HEK293 (cell line): ENCODE results near the gene C1QTNF4.

Experiments used
- BCL11A ChIP-seq: fragments of 450-650 bp; formaldehyde crosslinking; IDR thresholded peaks from 2 replicates; pipeline ENCODE4 v1.5.1; 2016; ENCODE audit warnings: low read depth, missing biosample characterization, missing genetic modification characterization
- GLI4 ChIP-seq: fragments of 450-650 bp; formaldehyde crosslinking; IDR thresholded peaks from 2 replicates; pipeline ENCODE4 v1.5.1; 2016; ENCODE audit warnings: missing biosample characterization, missing genetic modification characterization
- GLIS1 ChIP-seq: fragments of 450-650 bp; formaldehyde crosslinking; IDR thresholded peaks from 2 replicates; pipeline ENCODE4 v1.5.1; 2016; ENCODE audit warnings: missing biosample characterization, missing genetic modification characterization
- HOXD13 ChIP-seq: sonication (generic); formaldehyde crosslinking; IDR thresholded peaks from 2 replicates; pipeline ENCODE4 v1.8.0; 2022; ENCODE audit warnings: missing genetic modification reagents, borderline replicate concordance
- OVOL3 ChIP-seq: fragments of 450-650 bp; formaldehyde crosslinking; IDR thresholded peaks from 2 replicates; pipeline ENCODE4 v1.5.1; 2016; ENCODE audit warnings: missing biosample characterization, missing genetic modification characterization
- SCRT2 ChIP-seq: fragments of 450-650 bp; formaldehyde crosslinking; IDR thresholded peaks from 2 replicates; pipeline ENCODE4 v1.5.1; 2016; ENCODE audit warnings: missing biosample characterization, missing genetic modification characterization
- SETDB1 ChIP-seq: IDR thresholded peaks from one replicate; pipeline ENCODE4 v1.6.1; 2017; ENCODE audit warnings: mild to moderate bottlenecking, low read length, moderate library complexity, mixed read lengths; ENCODE audit not compliant: insufficient read length
- SP2 ChIP-seq: fragments of 450-650 bp; formaldehyde crosslinking; IDR thresholded peaks from 2 replicates; pipeline ENCODE4 v1.5.1; 2016; ENCODE audit warnings: missing biosample characterization, missing genetic modification characterization
- ZNF114 ChIP-seq: fragments of 450-650 bp; formaldehyde crosslinking; IDR thresholded peaks from 2 replicates; pipeline ENCODE4 v1.5.0; 2017; ENCODE audit warnings: missing biosample characterization, missing genetic modification characterization
- ZNF121 ChIP-seq: fragments of 450-650 bp; formaldehyde crosslinking; IDR thresholded peaks from 2 replicates; pipeline ENCODE4 v1.5.1; 2016; ENCODE audit warnings: missing biosample characterization, missing genetic modification characterization
- ZNF174 ChIP-seq: fragments of 450-650 bp; formaldehyde crosslinking; IDR thresholded peaks from 2 replicates; pipeline ENCODE4 v1.5.0; 2017; ENCODE audit warnings: missing biosample characterization, mild to moderate bottlenecking, missing genetic modification characterization
- ZNF274 ChIP-seq, 2 experiments: fragments of 200-500 bp in 1 of 2; fragments of 450-650 bp in 1 of 2; sonication (Bioruptor generic) in 1 of 2; formaldehyde crosslinking in 1 of 2; IDR thresholded peaks; 2 replicates each; pipeline versions ENCODE4 v1.5.1 to v1.6.1; 2014 to 2016; ENCODE audit warnings: borderline replicate concordance in 1 of 2, inconsistent platforms in 1 of 2, low read length in 1 of 2, missing biosample characterization in 1 of 2, missing genetic modification characterization in 1 of 2
- ZNF561 ChIP-seq: fragments of 450-650 bp; IDR thresholded peaks from 2 replicates; pipeline ENCODE4 v1.5.1; 2018; ENCODE audit warnings: missing biosample characterization, missing genetic modification characterization, borderline replicate concordance
- ZNF585B ChIP-seq: fragments of 450-650 bp; formaldehyde crosslinking; IDR thresholded peaks from 2 replicates; pipeline ENCODE4 v1.5.1; 2016; ENCODE audit warnings: missing biosample characterization, missing genetic modification characterization
- ZNF596 ChIP-seq: fragments of 450-650 bp; IDR thresholded peaks from 2 replicates; pipeline ENCODE4 v1.5.0; 2018; ENCODE audit warnings: missing biosample characterization, mild to moderate bottlenecking, missing genetic modification characterization, moderate library complexity
- ZNF776 ChIP-seq: fragments of 450-650 bp; formaldehyde crosslinking; IDR thresholded peaks from 2 replicates; pipeline ENCODE4 v1.5.0; 2017; ENCODE audit warnings: missing biosample characterization, missing genetic modification characterization, borderline replicate concordance
- ZNF777 ChIP-seq: fragments of 450-650 bp; formaldehyde crosslinking; IDR thresholded peaks from 2 replicates; pipeline ENCODE4 v1.5.1; 2017; ENCODE audit warnings: missing biosample characterization, missing genetic modification characterization, borderline replicate concordance
- ZNF785 ChIP-seq: fragments of 450-650 bp; formaldehyde crosslinking; IDR thresholded peaks from 2 replicates; pipeline ENCODE4 v1.5.1; 2016; ENCODE audit warnings: missing biosample characterization, missing genetic modification characterization
- ZNF837 ChIP-seq: fragments of 450-650 bp; formaldehyde crosslinking; IDR thresholded peaks from 2 replicates; pipeline ENCODE4 v1.5.1; 2016; ENCODE audit warnings: missing biosample characterization, missing genetic modification characterization
- ZNF843 ChIP-seq: fragments of 450-650 bp; formaldehyde crosslinking; IDR thresholded peaks from 2 replicates; pipeline ENCODE4 v1.5.1; 2016; ENCODE audit warnings: missing biosample characterization, missing genetic modification characterization
- TF ChIP-seq, protein P1 (sequence below): fragments of 450-650 bp; formaldehyde crosslinking; IDR thresholded peaks from 2 replicates; pipeline ENCODE4 v1.5.1; 2016; ENCODE audit warnings: missing biosample characterization, missing genetic modification characterization
- TF ChIP-seq, protein P2 (sequence below): fragments of 450-650 bp; formaldehyde crosslinking; IDR thresholded peaks from 2 replicates; pipeline ENCODE4 v1.5.1; 2016; ENCODE audit warnings: missing biosample characterization, missing genetic modification characterization
- TF ChIP-seq, protein P3 (sequence below): fragments of 450-650 bp; formaldehyde crosslinking; IDR thresholded peaks from 2 replicates; pipeline ENCODE4 v1.5.1; 2017; ENCODE audit warnings: missing biosample characterization, missing genetic modification characterization
- TF ChIP-seq, protein P4 (sequence below): fragments of 450-650 bp; formaldehyde crosslinking; IDR thresholded peaks from 2 replicates; pipeline ENCODE4 v1.5.1; 2017; ENCODE audit warnings: missing biosample characterization, missing genetic modification characterization
- TF ChIP-seq, protein P5 (sequence below): fragments of 450-650 bp; formaldehyde crosslinking; IDR thresholded peaks from 2 replicates; pipeline ENCODE4 v1.5.1; 2016; ENCODE audit warnings: missing biosample characterization, missing genetic modification characterization, low read depth
- TF ChIP-seq, protein P6 (sequence below): fragments of 450-650 bp; formaldehyde crosslinking; IDR thresholded peaks from 2 replicates; pipeline ENCODE4 v1.5.1; 2017; ENCODE audit warnings: missing biosample characterization, missing genetic modification characterization
- TF ChIP-seq, protein P7 (sequence below): fragments of 450-650 bp; formaldehyde crosslinking; IDR thresholded peaks from 2 replicates; pipeline ENCODE4 v1.5.1; 2016; ENCODE audit warnings: missing biosample characterization, missing genetic modification characterization

C1QTNF4 gene

DNA sequence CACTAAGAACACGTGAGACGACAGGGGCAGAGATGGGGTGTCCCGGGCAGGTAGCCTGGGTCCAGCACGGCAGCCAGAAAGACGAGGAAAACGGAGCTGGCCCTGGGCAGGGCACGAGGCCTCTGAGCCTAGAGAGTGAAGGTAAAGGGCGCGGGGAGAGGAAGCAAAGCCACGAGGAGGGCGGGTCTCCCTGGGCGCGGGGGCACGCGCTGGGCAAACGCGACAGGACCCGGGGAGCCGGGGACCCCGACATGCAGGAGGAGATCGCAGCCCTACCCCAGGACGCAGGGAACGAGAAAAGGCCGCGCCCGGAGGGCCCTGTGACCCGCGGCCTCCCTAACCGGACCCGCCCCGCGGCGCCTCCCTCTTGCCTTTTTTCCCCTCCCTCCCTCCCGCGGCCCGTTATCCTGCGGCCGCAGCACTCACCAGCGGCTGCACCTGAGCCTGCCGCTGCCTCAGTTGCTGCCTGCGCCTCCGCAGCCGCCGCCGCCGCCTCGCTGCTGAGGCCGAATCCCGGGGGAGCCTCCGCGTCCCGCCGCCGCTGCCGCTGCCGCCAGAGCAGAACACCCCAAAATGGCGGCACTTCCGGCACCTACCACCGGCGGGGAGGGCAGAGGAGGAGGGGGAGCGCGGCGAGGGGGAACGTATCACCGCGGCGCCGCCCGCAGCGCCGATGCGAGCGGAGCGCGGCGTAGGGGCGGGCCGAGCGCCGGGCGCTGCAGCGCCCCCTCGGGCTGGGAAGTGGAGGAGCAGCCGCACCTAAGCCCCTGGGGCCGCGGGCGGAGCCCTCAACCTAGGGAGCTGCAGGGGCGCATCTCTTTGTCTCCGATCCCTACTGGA lies 41.4 kb downstream of the C1QTNF4 start, which contains the start of gene CELF1 (continued):
- TF ChIP-seq, protein P1, sequence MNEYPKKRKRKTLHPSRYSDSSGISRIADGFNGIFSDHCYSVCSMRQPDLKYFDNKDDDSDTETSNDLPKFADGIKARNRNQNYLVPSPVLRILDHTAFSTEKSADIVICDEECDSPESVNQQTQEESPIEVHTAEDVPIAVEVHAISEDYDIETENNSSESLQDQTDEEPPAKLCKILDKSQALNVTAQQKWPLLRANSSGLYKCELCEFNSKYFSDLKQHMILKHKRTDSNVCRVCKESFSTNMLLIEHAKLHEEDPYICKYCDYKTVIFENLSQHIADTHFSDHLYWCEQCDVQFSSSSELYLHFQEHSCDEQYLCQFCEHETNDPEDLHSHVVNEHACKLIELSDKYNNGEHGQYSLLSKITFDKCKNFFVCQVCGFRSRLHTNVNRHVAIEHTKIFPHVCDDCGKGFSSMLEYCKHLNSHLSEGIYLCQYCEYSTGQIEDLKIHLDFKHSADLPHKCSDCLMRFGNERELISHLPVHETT = no peak
- TF ChIP-seq ZNF121 (tag by site-specific recombination) = no peak
- TF ChIP-seq, protein P2, sequence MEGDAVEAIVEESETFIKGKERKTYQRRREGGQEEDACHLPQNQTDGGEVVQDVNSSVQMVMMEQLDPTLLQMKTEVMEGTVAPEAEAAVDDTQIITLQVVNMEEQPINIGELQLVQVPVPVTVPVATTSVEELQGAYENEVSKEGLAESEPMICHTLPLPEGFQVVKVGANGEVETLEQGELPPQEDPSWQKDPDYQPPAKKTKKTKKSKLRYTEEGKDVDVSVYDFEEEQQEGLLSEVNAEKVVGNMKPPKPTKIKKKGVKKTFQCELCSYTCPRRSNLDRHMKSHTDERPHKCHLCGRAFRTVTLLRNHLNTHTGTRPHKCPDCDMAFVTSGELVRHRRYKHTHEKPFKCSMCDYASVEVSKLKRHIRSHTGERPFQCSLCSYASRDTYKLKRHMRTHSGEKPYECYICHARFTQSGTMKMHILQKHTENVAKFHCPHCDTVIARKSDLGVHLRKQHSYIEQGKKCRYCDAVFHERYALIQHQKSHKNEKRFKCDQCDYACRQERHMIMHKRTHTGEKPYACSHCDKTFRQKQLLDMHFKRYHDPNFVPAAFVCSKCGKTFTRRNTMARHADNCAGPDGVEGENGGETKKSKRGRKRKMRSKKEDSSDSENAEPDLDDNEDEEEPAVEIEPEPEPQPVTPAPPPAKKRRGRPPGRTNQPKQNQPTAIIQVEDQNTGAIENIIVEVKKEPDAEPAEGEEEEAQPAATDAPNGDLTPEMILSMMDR (tag by site-specific recombination) = no peak
- TF ChIP-seq ZNF174 (tag by site-specific recombination) = no peak
- TF ChIP-seq ZNF585B (tag by site-specific recombination) = no peak
- TF ChIP-seq, protein P3, sequence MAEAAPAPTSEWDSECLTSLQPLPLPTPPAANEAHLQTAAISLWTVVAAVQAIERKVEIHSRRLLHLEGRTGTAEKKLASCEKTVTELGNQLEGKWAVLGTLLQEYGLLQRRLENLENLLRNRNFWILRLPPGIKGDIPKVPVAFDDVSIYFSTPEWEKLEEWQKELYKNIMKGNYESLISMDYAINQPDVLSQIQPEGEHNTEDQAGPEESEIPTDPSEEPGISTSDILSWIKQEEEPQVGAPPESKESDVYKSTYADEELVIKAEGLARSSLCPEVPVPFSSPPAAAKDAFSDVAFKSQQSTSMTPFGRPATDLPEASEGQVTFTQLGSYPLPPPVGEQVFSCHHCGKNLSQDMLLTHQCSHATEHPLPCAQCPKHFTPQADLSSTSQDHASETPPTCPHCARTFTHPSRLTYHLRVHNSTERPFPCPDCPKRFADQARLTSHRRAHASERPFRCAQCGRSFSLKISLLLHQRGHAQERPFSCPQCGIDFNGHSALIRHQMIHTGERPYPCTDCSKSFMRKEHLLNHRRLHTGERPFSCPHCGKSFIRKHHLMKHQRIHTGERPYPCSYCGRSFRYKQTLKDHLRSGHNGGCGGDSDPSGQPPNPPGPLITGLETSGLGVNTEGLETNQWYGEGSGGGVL (tag by site-specific recombination) = peak; percentile 68
- no peak for TF ChIP-seq ZNF596
- TF ChIP-seq SCRT2 (tag by site-specific recombination) = no peak
- TF ChIP-seq GLIS1 (tag by site-specific recombination) = no peak
- no peak for TF ChIP-seq SETDB1
- TF ChIP-seq HOXD13 = no peak
- TF ChIP-seq ZNF785 (tag by site-specific recombination) = no peak
- TF ChIP-seq ZNF777 (tag by site-specific recombination) = no peak
- no peak for TF ChIP-seq ZNF274 (IDR thresholded peaks at IDR 0.05; ENCODE audit: low read length)
- TF ChIP-seq ZNF274 (tag by site-specific recombination; IDR thresholded peaks at IDR 0.05; ENCODE audit: borderline replicate concordance) = no peak
- TF ChIP-seq, protein P4, sequence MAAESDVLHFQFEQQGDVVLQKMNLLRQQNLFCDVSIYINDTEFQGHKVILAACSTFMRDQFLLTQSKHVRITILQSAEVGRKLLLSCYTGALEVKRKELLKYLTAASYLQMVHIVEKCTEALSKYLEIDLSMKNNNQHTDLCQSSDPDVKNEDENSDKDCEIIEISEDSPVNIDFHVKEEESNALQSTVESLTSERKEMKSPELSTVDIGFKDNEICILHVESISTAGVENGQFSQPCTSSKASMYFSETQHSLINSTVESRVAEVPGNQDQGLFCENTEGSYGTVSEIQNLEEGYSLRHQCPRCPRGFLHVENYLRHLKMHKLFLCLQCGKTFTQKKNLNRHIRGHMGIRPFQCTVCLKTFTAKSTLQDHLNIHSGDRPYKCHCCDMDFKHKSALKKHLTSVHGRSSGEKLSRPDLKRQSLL (tag by site-specific recombination) = no peak
- TF ChIP-seq ZNF843 = no peak
- TF ChIP-seq ZNF561 (tag by site-specific recombination) = peak; percentile 70; the same call in 1 of the 2 replicates
- no peak for TF ChIP-seq ZNF837 (tag by site-specific recombination)
- TF ChIP-seq OVOL3 (tag by site-specific recombination) = no peak
- no peak for TF ChIP-seq BCL11A (tag by site-specific recombination)
- TF ChIP-seq, protein P5, sequence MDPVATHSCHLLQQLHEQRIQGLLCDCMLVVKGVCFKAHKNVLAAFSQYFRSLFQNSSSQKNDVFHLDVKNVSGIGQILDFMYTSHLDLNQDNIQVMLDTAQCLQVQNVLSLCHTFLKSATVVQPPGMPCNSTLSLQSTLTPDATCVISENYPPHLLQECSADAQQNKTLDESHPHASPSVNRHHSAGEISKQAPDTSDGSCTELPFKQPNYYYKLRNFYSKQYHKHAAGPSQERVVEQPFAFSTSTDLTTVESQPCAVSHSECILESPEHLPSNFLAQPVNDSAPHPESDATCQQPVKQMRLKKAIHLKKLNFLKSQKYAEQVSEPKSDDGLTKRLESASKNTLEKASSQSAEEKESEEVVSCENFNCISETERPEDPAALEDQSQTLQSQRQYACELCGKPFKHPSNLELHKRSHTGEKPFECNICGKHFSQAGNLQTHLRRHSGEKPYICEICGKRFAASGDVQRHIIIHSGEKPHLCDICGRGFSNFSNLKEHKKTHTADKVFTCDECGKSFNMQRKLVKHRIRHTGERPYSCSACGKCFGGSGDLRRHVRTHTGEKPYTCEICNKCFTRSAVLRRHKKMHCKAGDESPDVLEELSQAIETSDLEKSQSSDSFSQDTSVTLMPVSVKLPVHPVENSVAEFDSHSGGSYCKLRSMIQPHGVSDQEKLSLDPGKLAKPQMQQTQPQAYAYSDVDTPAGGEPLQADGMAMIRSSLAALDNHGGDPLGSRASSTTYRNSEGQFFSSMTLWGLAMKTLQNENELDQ (tag by site-specific recombination) = no peak
- no peak for TF ChIP-seq ZNF776 (tag by site-specific recombination)
- TF ChIP-seq, protein P6, sequence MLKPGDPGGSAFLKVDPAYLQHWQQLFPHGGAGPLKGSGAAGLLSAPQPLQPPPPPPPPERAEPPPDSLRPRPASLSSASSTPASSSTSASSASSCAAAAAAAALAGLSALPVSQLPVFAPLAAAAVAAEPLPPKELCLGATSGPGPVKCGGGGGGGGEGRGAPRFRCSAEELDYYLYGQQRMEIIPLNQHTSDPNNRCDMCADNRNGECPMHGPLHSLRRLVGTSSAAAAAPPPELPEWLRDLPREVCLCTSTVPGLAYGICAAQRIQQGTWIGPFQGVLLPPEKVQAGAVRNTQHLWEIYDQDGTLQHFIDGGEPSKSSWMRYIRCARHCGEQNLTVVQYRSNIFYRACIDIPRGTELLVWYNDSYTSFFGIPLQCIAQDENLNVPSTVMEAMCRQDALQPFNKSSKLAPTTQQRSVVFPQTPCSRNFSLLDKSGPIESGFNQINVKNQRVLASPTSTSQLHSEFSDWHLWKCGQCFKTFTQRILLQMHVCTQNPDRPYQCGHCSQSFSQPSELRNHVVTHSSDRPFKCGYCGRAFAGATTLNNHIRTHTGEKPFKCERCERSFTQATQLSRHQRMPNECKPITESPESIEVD (tag by site-specific recombination) = no peak
- TF ChIP-seq ZNF114 = no peak
- TF ChIP-seq, protein P7, sequence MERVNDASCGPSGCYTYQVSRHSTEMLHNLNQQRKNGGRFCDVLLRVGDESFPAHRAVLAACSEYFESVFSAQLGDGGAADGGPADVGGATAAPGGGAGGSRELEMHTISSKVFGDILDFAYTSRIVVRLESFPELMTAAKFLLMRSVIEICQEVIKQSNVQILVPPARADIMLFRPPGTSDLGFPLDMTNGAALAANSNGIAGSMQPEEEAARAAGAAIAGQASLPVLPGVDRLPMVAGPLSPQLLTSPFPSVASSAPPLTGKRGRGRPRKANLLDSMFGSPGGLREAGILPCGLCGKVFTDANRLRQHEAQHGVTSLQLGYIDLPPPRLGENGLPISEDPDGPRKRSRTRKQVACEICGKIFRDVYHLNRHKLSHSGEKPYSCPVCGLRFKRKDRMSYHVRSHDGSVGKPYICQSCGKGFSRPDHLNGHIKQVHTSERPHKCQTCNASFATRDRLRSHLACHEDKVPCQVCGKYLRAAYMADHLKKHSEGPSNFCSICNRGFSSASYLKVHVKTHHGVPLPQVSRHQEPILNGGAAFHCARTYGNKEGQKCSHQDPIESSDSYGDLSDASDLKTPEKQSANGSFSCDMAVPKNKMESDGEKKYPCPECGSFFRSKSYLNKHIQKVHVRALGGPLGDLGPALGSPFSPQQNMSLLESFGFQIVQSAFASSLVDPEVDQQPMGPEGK (tag by site-specific recombination) = peak; percentile 26; the same call in 1 of the 2 replicates
- TF ChIP-seq SP2 (tag by site-specific recombination) = peak; percentile 65
- no peak for TF ChIP-seq GLI4 (tag by site-specific recombination)
